Measurements from ENCODE around the gene AGTPBP1. TPM values are rescaled to one million over a fixed set of nuclear protein-coding genes. Genes with fewer than 3 reads are reported as not detected.

Gene AGTPBP1
- total RNA-seq, 2 donors from 2014 or later = 10.0 to 10.5 TPM

GRCh38 chr9:85600675-85601263 is 141.0 kb downstream of the AGTPBP1 start:
- no peak for TF ChIP-seq CTCF (IDR thresholded peaks at IDR 0.05)
- TF ChIP-seq POLR2A (IDR thresholded peaks at IDR 0.05) = no peak
- TF ChIP-seq POLR2AphosphoS5 (IDR thresholded peaks at IDR 0.05) = no peak
- no peak overlapping the region for H3K27ac ChIP-seq
- H3K4me1 ChIP-seq (replicated peaks) = no peaks in the 10 kb centered on the region
- H3K9me3 ChIP-seq = no peaks in the 10 kb centered on the region
- H3K27me3 ChIP-seq (replicated peaks; ENCODE audit: insufficient read depth) = no peaks in the 10 kb centered on the region
- H3K4me3 ChIP-seq = no peak overlapping the region
- 85% methylated on average over 8 of the region's 8 CpGs for WGBS
- DNase-seq (ENCODE audit: low spot score) = no peak
- intact Hi-C loops (cut with DNase I) = no loop called here
- no peaks in the 10 kb centered on the region for H3K36me3 ChIP-seq

- no peak overlapping the region for H3K4me3 ChIP-seq
- H3K9me3 ChIP-seq = no peaks in the 10 kb centered on the region
- no peak overlapping the region for H3K27ac ChIP-seq
- TF ChIP-seq CTCF (IDR thresholded peaks at IDR 0.05) (no peak), POLR2A (IDR thresholded peaks at IDR 0.05) (no peak), POLR2AphosphoS5 (IDR thresholded peaks at IDR 0.05) (no peak)
- no peak for DNase-seq (ENCODE audit: low spot score)
- intact Hi-C loops (cut with DNase I) = no loop called here
- 89% methylated on average over 3 of the region's 3 CpGs for WGBS
- H3K4me1 ChIP-seq (replicated peaks) = no peaks in the 10 kb centered on the region
- no peaks in the 10 kb centered on the region for H3K27me3 ChIP-seq (replicated peaks; ENCODE audit: insufficient read depth)
- no peaks in the 10 kb centered on the region for H3K36me3 ChIP-seq
These were observed 142.1 kb downstream of the AGTPBP1 start for GRCh38 chr9:85599540-85600105.

DNA sequence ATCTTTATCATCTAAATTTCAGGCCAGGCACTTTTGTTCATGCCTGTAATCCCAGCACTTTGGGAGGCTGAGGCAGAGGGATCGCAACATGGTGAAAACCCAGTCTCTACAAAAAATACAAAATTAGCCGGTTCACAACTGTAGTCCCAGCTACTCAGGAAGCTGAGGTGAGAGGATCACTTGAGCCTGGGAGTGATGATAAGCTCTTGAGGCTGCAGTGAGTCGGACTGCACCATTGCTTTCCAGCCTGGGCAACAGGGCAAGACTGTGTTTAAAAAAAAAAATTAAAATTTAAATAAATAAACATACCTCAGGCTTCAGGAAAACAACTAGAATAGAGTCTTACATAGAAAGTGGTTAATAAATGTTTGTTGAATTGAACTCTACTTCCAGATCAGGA is 147.4 kb downstream of the AGTPBP1 start:
- WGBS = 89% methylated on average over 3 of the region's 3 CpGs
- DNase-seq (ENCODE audit: low spot score) = no peak

GRCh38 chr9:85586684-85587083 is 155.1 kb downstream of the AGTPBP1 start:
- 89% methylated on average over 3 of the region's 3 CpGs for WGBS
- intact Hi-C loops (cut with DNase I) = no loop called here
- H3K4me3 ChIP-seq = no peak overlapping the region
- no peaks in the 10 kb centered on the region for H3K27me3 ChIP-seq (replicated peaks; ENCODE audit: insufficient read depth)
- DNase-seq (ENCODE audit: low spot score) = no peak
- no peaks in the 10 kb centered on the region for H3K4me1 ChIP-seq (replicated peaks)
- H3K36me3 ChIP-seq = no peaks in the 10 kb centered on the region
- no peak overlapping the region for H3K27ac ChIP-seq
- TF ChIP-seq CTCF (IDR thresholded peaks at IDR 0.05) (no peak), POLR2AphosphoS5 (IDR thresholded peaks at IDR 0.05) (no peak), POLR2A (IDR thresholded peaks at IDR 0.05) (no peak)
- H3K9me3 ChIP-seq = no peaks in the 10 kb centered on the region

More for the DNA sequence above, 147.4 kb downstream of the AGTPBP1 start:
- H3K4me1 ChIP-seq (replicated peaks) = no peaks in the 10 kb centered on the region
- no peak overlapping the region for H3K27ac ChIP-seq
- H3K27me3 ChIP-seq (replicated peaks; ENCODE audit: insufficient read depth) = no peaks in the 10 kb centered on the region
- H3K36me3 ChIP-seq = no peaks in the 10 kb centered on the region
- no peaks in the 10 kb centered on the region for H3K9me3 ChIP-seq
- intact Hi-C loops (cut with DNase I) = no loop called here
- TF ChIP-seq POLR2A (IDR thresholded peaks at IDR 0.05) (no peak), POLR2AphosphoS5 (IDR thresholded peaks at IDR 0.05) (no peak), CTCF (IDR thresholded peaks at IDR 0.05) (no peak)
- no peak overlapping the region for H3K4me3 ChIP-seq

DNA sequence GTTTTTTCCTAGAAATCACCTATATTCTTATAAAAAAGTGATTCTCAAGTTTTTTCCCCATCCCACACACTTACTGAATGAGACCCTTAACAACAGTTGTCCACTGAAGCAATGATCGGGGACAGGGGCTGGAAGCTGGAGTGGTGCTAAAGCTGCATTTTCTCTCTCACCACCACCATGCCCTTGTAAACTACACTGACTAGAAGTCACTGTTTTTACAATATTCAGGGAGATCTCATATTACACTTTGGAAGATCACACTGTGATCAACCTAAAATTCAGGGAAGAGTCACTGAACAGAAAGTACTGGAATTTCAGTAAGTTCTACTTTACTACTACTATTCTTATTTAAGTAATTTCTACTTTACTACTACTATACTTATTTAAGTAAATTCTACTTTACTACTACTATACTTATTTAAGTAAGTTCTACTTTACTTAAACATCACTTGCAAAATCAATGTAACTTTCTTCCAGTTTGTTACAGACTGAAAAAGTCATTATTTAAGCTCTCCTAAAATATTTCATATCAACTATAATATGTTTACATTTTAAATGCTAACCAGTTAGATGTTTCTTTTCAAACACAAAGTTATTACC is 164.3 kb downstream of the AGTPBP1 start:
- TF ChIP-seq POLR2A (IDR thresholded peaks at IDR 0.05) (no peak), CTCF (IDR thresholded peaks at IDR 0.05) (no peak), POLR2AphosphoS5 (IDR thresholded peaks at IDR 0.05) (no peak)
- Histone ChIP-seq H3K27me3 (replicated peaks; ENCODE audit: insufficient read depth) (no peaks in the 10 kb centered on the region), H3K4me1 (replicated peaks) (no peaks in the 10 kb centered on the region), H3K36me3 (no peaks in the 10 kb centered on the region), H3K9me3 (no peaks in the 10 kb centered on the region), H3K27ac (no peak overlapping the region), H3K4me3 (no peak overlapping the region)
- intact Hi-C loops (cut with DNase I) = no loop called here
- WGBS = 96% methylated on average over 1 of the region's 1 CpG
- no peak for DNase-seq (ENCODE audit: low spot score)
